Stimulated activated CD4-positive, alpha-beta T cell treated with anti-CD3 and anti-CD28 coated beads, Interleukin-12 subunit alpha, Interleukin-12 subunit beta, amount 100 ng/mL, for 4 hours (primary cell): ENCODE measurements around the gene COQ8B.

Experiments
- DNase-seq: peaks from one replicate; pipeline ENCODE4 v3.0.0-alpha.2; 2020

Gene COQ8B

DNA sequence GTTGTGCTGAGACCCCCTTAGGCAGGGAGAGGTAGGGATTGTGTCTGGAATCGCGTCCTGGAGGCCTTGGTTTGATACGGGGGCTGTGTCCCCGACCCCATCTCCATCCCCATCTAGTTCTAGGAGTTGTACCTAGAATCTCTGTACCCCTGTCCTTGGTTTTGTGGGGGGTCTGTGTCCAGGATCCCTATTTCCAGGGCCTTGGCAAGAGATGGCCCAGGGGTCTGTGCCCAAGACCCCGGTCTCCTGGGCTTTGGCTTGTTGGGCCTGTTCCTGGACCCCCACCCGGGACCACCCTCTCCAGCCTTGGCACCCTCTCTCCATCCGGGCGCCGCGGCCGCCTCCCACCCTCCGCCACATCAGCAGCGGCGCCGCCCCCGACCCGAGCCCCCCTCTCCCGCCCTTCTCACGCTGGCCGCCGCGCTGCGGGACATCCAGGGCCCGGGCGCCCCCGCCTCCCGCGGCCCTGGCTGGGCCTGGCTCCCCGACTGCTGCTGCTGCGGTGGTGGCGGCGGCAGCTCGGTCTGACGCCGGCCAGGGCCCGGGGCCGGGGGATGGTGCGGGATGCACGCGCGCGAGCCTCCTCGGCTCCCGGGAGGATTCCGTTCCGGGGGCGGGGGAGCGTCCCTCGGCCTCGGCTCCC is 26.5 kb downstream of the COQ8B start, which contains the start of gene NUMBL:
Gene NUMBL, minus strand, starts transcription at position 602 of the 643 bp plus-strand sequence. Its CDS starts 168 bp downstream, at position 434.
- no peak for DNase-seq

DNA sequence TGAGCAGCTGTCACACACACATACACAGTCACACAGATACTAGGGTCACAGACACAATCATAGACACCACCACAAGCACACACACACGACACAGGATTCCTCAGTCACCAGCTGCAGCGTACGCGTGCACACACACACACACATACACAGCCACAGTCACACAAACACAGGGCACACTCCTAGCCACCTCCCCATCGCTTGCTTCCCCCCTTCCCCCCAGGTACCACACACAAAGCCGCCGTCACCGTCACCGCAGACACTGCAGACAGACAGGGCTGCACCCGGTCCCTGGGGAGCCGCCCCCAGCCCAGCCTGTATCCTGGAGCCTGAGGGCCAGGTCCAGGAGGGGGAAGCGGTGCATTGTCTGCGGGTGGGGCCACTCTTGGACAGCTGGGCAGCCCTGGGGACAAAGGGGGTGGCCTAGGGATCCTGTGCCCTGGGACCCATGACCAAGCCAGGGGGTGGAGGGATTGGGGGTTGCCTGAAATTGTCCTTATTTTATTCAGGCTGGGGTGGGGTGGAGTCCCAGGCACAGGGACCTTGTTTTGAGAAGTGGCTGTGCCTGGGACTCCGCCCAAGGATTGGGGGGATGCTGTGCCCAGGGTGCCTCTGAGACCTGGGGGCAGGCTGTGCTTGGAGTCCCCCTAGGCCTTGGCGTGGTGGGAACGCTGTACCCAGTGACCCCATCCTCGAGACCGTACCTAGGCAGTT is 27.2 kb downstream of the COQ8B start:
- no peak for DNase-seq

DNA sequence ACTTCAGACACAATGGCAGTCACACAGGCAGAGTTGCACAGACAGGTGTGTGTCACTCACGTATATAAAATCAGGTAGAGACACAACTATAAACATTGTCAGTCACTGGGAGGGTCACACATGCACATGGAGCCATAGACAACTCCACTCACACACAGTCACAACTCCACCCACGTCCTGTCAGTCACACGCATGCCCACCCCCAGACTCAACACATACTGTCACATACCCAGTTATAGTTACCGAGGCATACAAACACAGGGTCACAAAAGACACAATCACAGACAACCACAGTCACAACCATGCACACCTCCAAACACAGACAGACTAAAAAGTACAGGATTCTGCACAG is 27.7 kb downstream of the COQ8B start:
- DNase-seq = no peak

DNA sequence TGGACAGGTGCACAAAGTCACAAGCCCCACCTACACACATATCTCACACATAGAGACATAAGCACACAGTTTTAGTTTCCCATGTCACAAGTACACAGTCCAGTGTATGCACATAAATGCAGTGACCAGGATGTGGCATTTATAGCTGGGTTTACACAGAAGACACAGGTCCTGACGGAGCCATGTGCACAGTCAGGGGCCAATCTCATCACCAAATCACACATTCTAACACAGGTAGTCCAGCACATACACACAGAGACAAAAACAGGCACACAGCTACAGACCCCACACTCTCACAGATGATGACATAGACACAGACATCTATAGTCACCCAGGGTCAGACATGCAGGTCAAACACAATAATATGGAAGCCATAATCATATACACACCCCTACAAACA is 28.4 kb downstream of the COQ8B start:
- no peak for DNase-seq

DNA sequence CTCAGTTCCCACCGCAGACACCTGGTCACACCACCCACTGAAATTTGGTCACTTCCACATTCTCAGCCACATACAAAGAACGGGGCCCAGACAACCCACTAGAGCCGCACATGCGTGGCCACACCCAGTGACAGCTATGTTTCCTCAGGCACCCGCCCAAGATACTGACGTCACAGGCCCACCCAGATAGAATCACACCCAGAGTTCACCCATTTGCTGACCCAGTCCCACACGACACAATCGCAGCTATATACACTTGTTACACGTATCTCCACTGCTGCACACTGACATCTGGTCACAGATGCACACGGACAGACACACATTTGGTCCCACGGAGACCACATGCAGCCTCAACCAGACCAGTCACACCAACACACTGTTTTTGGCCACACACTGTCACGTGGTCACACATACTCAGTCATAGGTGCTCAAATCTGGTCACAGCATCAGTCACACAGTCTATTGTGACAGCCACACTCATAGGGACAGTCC is 29.1 kb downstream of the COQ8B start:
- no peak for DNase-seq

DNA sequence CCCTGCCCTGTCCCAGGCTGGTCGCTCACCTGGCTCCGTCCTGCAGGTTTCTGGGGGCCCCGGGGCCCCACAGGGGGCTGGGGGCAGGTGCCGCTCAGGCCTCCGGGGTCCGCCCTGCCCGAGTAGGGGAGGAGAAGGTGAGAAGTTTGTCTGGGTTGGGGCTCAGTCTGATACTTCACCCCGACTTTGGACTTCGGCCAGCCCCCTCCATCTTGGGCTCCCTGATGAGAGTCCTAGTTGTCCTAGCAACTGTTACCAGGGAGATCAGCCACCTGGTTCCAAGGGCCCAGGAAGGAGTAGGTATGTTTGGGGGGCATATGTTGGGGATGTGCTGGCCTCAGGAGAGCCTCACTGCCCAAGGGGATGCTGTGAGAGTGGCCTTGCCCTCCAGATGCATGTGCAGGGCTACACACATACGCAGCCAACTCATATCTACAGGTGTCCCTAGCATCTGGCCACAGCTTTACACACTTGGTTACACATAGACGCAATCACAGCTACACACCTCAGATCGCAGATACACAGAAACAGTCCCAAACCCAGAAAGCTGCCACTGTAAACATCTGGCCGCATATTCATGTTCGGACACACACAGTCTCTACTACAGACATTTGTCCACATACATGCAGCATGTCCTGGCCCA is 29.7 kb downstream of the COQ8B start:
- no peak for DNase-seq

DNA sequence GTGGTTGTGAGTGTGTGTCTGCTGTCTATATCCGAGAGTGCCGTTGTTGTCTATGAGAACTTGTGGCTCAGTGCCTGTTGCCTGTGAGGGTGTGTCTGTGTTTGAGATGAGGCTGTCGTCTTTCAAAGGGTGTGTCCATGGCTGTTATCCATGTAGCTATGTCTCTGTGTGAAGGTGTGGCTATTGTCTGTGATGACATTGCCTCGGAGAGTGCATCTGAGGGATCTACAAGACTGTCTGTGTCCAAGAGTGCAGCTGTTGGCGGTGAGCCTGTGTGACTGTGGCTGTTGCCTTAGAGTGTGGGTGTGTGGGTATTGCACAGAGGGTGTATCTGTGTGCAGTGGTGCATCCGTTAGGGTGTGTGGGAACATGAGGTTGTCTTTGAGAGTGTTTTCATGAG is 31.1 kb downstream of the COQ8B start:
- DNase-seq = no peak

DNA sequence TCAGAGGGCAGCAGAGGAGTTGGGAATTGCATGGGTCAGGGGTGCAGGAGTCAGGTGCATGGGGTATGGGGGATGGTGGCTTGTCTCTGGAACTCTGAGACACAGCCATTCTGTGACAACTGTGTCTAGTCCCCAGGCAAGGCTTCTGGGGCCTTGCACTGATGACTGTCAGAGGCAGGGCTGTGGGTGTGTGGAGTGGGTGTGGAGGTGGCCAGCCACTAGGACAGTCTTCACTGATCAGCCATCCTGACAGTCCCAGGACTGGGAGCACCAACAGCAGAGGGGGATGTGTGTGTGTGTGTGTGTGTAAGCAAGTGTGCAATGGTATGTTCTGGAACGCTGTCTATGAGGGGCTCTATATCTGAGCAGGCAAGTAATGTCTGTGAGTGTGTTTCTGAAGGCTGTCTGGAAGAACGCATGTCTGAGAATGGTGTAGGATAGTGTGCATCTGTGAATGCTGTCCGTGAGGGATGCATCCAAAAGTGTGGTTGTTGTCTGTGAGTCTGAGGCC is 31.6 kb downstream of the COQ8B start:
- DNase-seq = no peak

DNA sequence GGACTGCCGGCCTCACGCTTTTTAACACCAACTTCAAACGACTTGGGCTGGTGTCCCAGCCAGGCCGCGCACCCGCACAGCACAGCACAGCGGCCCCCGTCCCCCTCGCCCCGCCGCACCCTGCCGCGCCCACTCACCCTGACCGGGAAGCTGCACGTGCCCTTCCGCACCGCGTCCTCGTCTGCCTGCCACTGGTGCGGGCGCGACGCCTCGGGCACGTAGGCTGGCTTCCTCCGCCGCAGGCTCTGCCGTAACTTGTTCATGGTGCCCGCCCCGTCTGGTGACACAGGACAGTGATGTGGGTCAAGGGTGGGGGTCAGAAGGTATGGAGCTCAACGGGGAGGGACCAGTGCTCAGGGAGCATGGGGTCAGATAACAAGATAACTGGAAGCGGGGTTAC is 32.4 kb downstream of the COQ8B start:
- DNase-seq = no peak

DNA sequence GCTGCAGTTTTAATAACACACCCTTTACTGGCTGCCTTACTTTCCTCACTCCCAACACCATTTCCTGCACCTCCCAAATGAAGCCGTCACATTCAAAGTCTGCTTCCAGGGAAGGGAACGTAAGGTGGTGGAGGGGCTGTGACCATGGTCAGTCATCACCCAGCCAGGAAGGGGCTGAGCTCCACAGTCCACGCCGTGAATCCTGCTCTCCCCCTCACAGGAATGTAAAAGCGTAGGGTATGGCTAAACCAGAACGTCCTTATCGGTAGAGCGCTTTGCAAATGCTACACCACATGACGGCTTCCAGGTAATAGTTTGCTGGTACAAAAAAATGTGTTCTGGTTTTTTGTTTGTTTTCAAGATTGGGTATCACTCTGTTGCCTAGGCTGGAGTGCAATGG is 33.2 kb downstream of the COQ8B start:
- no peak for DNase-seq

DNA sequence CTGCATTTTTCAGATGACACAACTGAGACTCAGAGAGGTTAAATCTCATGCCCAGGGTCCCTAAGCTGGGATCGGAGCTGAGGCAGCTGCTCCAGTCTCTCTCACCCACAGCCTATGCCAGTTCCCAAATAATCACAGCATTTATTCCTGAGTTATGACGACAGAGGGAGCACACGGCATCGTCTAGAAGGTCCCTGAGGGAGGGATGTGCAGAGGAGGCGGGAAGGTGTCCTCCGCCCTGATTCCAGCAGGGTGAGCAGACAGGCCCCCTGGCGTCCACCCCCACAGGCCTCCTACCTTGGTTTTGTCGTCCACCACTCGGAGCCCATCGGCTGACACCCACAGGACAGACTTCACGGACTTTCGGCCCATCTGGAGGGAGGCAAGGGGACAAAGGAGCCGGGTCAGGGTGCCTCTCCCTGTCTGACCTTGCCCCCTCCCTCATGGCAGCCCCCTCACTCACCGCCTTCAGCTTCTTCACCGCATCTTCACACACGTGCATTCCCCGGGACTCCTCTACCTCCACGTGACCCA is 34.2 kb downstream of the COQ8B start:
- no peak for DNase-seq

DNA sequence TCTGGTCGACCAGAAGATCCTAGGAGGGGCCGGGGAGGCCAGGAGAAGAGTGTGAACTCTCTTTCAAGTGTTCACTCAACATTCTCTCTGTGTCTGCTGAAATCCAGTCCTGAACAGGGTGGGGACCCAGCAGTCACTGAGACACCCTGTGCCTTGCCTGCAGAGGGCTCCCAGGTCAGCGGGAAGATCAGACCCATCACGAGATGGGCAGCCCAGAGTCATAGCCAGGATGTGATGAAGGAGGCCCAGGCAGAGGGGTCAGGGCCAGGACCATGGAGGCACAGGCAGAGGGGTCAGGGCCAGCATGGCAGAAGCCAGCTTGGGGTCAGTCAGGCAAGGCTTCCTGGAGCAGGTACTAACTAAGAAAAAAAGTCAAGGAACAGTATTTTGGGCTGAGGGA is 35.6 kb downstream of the COQ8B start:
- no peak for DNase-seq

DNA sequence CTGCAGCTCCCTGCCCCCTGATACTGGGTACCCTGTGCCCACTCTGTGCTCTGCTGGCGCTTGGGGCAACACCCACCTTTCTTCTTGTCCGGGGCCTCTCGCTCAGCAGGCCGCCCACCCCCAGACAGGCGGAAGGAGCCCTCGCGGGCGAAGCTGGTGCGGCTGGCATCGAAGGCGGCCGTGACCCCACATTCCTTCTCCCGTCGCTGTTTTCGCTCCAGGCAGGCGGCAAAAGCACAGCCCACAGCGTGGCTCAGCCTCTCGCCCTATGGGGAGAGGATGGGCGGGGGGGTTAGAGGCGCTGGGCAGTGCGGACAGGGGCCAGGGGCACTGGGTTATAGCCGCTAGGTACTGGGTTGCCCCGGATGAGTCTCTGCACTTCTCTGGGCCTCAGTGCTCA is 39.5 kb downstream of the COQ8B start:
- DNase-seq = no peak

DNA sequence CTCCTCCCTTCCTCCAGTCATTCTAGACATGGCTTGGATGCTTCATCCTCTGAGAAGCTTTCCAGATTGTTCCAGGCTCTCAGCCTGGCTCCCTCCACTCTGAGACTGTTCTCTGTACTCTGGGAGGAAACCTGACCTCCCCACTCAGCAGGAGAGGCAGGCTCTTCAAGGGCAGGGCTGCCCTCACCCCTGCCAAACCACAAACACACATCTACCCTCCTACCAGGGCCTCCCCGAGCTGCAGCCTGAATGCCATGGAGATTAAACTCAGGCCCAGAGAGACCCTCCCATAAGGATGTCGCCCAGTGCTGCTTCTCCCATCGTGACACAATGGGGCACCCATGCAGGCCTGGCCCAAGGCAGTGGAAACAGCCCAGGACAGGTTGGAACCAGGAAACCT is 42.4 kb downstream of the COQ8B start:
- no peak for DNase-seq

DNA sequence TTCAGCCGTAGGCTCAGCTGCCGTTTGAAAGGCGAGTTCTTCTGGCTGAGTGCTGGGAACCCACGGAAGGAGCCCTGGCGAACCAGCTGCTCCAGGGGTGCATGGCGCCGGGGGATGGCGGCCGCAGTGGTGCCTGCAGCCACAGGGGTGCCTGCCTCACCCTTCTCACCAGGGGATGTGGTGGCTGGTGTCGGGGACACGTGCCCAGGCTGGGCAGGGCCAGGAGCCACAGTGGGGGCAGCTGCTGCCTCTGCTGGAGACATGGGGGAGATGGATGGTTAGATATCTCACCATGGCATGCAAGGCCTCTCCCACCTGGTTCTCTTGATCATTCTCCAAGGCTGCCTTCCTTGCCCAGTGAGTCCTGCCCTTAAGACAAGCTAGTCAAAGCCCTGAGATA is 43.3 kb downstream of the COQ8B start:
- no peak for DNase-seq

DNA sequence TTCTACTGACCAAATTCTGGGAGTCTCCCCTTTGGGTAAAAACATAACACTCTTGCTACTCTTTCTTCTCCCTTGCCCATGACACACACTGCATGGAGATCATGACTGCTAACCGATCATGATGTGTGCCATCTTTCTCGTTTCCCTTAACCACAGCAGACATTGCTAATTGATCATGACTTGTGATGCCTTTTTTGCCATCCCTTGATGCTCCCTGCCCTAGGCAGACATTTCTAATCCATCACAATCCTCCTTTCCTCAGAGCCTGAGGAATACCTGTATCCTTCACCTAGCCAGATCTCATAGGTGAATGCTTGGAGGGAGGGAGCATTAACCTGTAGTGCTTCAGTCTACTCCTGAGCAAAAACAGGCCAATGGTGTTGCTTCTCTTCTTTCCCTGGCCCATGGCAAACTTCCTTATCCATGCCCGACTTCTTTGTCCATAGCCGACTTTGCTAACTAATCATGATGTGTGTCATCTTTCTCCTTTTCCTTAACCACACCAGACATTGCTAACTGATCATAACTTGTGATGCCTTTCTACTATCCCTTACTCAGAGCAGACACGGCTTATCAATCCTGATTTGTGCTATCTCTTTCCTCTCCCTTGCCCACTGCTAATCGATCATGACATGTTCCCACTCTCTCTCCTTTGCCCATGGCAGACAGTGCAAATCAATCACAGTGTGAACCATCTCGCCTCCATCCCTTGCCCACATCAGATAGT is 44.0 kb downstream of the COQ8B start:
- no peak for DNase-seq

DNA sequence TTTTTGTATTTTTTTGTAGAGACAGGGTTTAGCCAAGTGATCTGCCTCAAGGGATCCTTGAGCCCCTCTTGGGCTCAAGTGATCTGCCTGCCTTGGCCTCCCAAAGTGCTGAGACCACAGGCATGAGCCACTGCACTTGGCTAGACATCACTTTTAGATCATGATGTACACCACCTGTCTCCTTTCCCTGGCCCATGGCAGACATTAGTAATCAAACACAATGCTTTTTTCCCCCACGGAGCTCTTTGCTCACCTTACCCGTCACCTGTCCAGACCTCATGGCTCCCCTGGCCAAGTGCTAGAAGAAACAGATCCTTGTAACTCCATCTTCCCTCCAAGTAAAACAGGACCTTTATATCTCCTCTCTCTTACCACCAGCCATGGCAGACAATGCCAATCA is 44.6 kb downstream of the COQ8B start:
- DNase-seq = no peak

DNA sequence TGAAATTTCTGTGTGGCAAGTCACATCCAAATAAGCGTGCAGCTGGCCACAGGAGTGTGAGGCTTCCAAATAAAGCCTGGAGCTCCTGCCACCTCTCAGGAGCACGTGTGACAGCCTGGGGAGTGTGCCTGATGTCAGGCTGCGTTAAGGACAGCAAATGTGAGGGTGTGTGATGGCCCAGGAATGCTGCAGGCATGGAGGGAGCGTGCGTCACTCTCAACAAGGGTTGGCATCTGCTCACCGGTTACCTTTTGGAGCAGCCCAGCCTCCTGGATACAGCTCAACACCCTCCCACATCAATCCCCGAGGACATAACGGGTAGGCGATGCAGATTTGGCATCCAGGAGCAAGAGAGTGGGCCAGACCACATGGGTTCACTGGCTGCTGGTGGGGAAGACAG is 45.3 kb downstream of the COQ8B start:
- no peak for DNase-seq

DNA sequence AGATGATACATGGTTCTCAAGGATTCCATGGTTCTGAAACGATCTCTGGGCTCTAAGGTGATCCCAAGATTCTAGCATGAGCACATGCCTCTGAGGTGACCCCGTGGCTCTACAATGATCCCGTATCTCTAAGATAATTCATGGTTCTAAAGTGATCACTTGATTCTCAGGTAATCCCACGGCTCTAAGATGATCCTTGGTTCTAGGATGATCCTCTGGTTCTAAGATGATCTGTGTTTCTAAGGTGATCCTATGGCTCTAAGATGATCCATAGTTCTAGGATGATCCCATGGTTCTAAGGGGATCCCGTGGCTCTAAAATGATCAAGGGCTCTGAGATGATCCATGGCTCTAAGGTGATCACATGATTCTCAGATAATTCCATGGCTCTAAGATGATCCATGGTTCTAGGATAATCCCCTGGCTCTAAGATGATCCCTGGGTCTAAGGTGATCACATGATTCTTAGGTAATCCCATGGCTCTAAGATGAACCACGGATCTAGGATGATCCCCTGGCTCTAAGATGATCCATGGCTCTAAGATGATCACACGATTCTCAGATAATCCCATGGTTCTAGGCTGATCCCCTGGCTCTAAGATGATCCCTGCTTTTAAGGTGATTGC is 47.6 kb downstream of the COQ8B start:
- no peak for DNase-seq

DNA sequence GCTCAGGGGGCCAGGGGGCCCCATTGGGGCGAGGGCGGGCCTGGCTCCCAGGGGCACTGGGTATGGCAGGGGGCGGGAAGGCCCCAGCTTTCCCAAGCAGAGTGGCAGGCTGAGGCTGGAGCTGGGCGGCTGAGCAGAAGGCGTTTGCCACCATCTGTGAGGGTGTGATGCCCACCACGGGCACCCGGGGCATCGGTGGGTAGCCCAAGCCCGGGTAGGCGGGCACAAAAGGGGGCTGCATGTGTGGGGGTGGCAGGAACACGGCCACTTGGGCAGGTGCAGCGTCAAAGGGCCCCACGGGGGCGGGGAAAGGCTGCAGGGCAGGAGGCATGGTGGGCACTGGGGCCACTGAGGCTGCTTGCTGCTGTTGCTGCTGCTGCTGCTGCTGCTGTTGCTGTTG is 49.1 kb downstream of the COQ8B start:
- no peak for DNase-seq

DNA sequence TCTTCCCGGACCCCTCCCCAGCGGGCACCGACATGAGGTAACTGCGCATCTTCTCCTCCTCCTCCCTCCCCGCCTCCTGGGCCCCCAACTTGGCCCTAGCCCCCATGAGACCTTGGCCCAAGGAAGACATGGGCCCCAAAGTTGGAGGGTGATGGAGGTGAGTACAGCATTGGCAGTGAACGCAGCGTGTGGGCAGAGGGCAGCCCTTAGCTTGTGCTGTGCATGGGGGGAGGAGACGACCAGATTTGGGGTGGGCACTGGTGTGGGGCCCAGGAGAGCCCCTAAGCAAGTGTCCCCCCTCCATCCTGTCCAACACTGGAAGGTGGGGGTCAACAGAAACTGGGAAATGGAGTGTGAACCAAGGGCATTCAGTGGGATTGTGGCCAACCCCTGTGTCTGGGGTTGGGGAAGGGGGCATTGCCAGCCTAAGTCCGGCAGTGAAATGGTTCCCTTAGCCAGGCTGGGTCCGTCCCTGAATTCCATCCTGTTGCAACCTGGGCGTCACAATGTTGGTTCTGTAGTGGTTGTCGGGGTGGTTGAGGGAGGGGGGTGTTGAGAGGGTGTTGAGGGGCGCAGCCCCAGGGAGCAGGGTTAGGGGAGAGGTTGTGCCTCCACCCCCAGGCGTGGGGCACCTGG is 49.8 kb downstream of the COQ8B start:
- no peak for DNase-seq
